ENCODE results near the gene OPN1LW.
"Not testable (repeated sequence)": the region's sequence is repeated elsewhere in the genome, so short reads cannot be mapped to it uniquely, and the experiment has no call there.

OPN1LW gene

GRCh38 chrX:154164902-154165301 lies 20.9 kb downstream of the OPN1LW start:
- H3K9me3 ChIP-seq (replicated peaks; ENCODE audit: insufficient read depth, low read length); H3K4me1 ChIP-seq (ENCODE audit: low read length); H3K27me3 ChIP-seq (replicated peaks; ENCODE audit: insufficient read depth, low read length); H3K9ac ChIP-seq (ENCODE audit: low read length); H4K20me1 ChIP-seq (ENCODE audit: insufficient read depth, low read length); H3F3A ChIP-seq (ENCODE audit: insufficient read depth, low read length); H3K27ac ChIP-seq (ENCODE audit: low read length); H2AFZ ChIP-seq (ENCODE audit: low read length); H3K4me3 ChIP-seq (ENCODE audit: low read length); H3K36me3 ChIP-seq (replicated peaks; ENCODE audit: insufficient read depth, low read length); H3K4me2 ChIP-seq (ENCODE audit: low read depth, low read length); H3K79me2 ChIP-seq (ENCODE audit: low read length); DNase-seq; H3K9me2 ChIP-seq (replicated peaks; ENCODE audit: insufficient read depth, low read length): not testable (repeated sequence)

GRCh38 chrX:154168384-154168783 lies 24.3 kb downstream of the OPN1LW start:
- H3K9ac ChIP-seq (ENCODE audit: low read length); H3K27me3 ChIP-seq (replicated peaks; ENCODE audit: insufficient read depth, low read length); H3K9me2 ChIP-seq (replicated peaks; ENCODE audit: insufficient read depth, low read length); H4K20me1 ChIP-seq (ENCODE audit: insufficient read depth, low read length); H3K4me2 ChIP-seq (ENCODE audit: low read depth, low read length); H3K4me3 ChIP-seq (ENCODE audit: low read length); H2AFZ ChIP-seq (ENCODE audit: low read length); H3K4me1 ChIP-seq (ENCODE audit: low read length); H3F3A ChIP-seq (ENCODE audit: insufficient read depth, low read length); H3K79me2 ChIP-seq (ENCODE audit: low read length); DNase-seq; H3K9me3 ChIP-seq (replicated peaks; ENCODE audit: insufficient read depth, low read length); H3K27ac ChIP-seq (ENCODE audit: low read length); H3K36me3 ChIP-seq (replicated peaks; ENCODE audit: insufficient read depth, low read length): not testable (repeated sequence)

GRCh38 chrX:154172535-154172943 lies 28.5 kb downstream of the OPN1LW start:
- not testable (repeated sequence) for H3K9me2 ChIP-seq (replicated peaks; ENCODE audit: insufficient read depth, low read length); DNase-seq; H3K4me1 ChIP-seq (ENCODE audit: low read length); H3K36me3 ChIP-seq (replicated peaks; ENCODE audit: insufficient read depth, low read length); H3K9me3 ChIP-seq (replicated peaks; ENCODE audit: insufficient read depth, low read length); H3K9ac ChIP-seq (ENCODE audit: low read length); H3K27ac ChIP-seq (ENCODE audit: low read length); H2AFZ ChIP-seq (ENCODE audit: low read length); H3K4me3 ChIP-seq (ENCODE audit: low read length); H3K27me3 ChIP-seq (replicated peaks; ENCODE audit: insufficient read depth, low read length); H3F3A ChIP-seq (ENCODE audit: insufficient read depth, low read length); H3K79me2 ChIP-seq (ENCODE audit: low read length); H4K20me1 ChIP-seq (ENCODE audit: insufficient read depth, low read length); H3K4me2 ChIP-seq (ENCODE audit: low read depth, low read length)

GRCh38 chrX:154174356-154174755 lies 30.3 kb downstream of the OPN1LW start:
- not testable (repeated sequence) for DNase-seq; H3K9ac ChIP-seq (ENCODE audit: low read length); H3K9me3 ChIP-seq (replicated peaks; ENCODE audit: insufficient read depth, low read length); H2AFZ ChIP-seq (ENCODE audit: low read length); H3K79me2 ChIP-seq (ENCODE audit: low read length); H4K20me1 ChIP-seq (ENCODE audit: insufficient read depth, low read length); H3K4me3 ChIP-seq (ENCODE audit: low read length); H3K27me3 ChIP-seq (replicated peaks; ENCODE audit: insufficient read depth, low read length); H3K27ac ChIP-seq (ENCODE audit: low read length); H3K9me2 ChIP-seq (replicated peaks; ENCODE audit: insufficient read depth, low read length); H3K36me3 ChIP-seq (replicated peaks; ENCODE audit: insufficient read depth, low read length); H3K4me1 ChIP-seq (ENCODE audit: low read length); H3K4me2 ChIP-seq (ENCODE audit: low read depth, low read length); H3F3A ChIP-seq (ENCODE audit: insufficient read depth, low read length)

GRCh38 chrX:154182296-154182695 lies 38.3 kb downstream of the OPN1LW start, which contains the start of gene OPN1MW:
OPN1MW (plus strand) TSS chrX:154182596; CDS start chrX:154182678, 82 bp downstream.
- DNase-seq; H3K4me2 ChIP-seq (ENCODE audit: low read depth, low read length); H3K4me1 ChIP-seq (ENCODE audit: low read length); H3K9me3 ChIP-seq (replicated peaks; ENCODE audit: insufficient read depth, low read length); H3K4me3 ChIP-seq (ENCODE audit: low read length); H3K36me3 ChIP-seq (replicated peaks; ENCODE audit: insufficient read depth, low read length); H3F3A ChIP-seq (ENCODE audit: insufficient read depth, low read length); H4K20me1 ChIP-seq (ENCODE audit: insufficient read depth, low read length); H3K9me2 ChIP-seq (replicated peaks; ENCODE audit: insufficient read depth, low read length); H2AFZ ChIP-seq (ENCODE audit: low read length); H3K27me3 ChIP-seq (replicated peaks; ENCODE audit: insufficient read depth, low read length); H3K9ac ChIP-seq (ENCODE audit: low read length); H3K27ac ChIP-seq (ENCODE audit: low read length); H3K79me2 ChIP-seq (ENCODE audit: low read length): not testable (repeated sequence)

GRCh38 chrX:154183794-154184193 lies 39.8 kb downstream of the OPN1LW start:
- not testable (repeated sequence) for H3K9me2 ChIP-seq (replicated peaks; ENCODE audit: insufficient read depth, low read length); H3K36me3 ChIP-seq (replicated peaks; ENCODE audit: insufficient read depth, low read length); H2AFZ ChIP-seq (ENCODE audit: low read length); H3F3A ChIP-seq (ENCODE audit: insufficient read depth, low read length); H3K4me1 ChIP-seq (ENCODE audit: low read length); H3K4me2 ChIP-seq (ENCODE audit: low read depth, low read length); H3K27me3 ChIP-seq (replicated peaks; ENCODE audit: insufficient read depth, low read length); H3K4me3 ChIP-seq (ENCODE audit: low read length); H3K9ac ChIP-seq (ENCODE audit: low read length); DNase-seq; H3K27ac ChIP-seq (ENCODE audit: low read length); H3K79me2 ChIP-seq (ENCODE audit: low read length); H4K20me1 ChIP-seq (ENCODE audit: insufficient read depth, low read length); H3K9me3 ChIP-seq (replicated peaks; ENCODE audit: insufficient read depth, low read length)

- H3K9me2 ChIP-seq (replicated peaks; ENCODE audit: insufficient read depth, low read length); H2AFZ ChIP-seq (ENCODE audit: low read length); H3K4me2 ChIP-seq (ENCODE audit: low read depth, low read length); H3K27ac ChIP-seq (ENCODE audit: low read length); H3F3A ChIP-seq (ENCODE audit: insufficient read depth, low read length); H3K9ac ChIP-seq (ENCODE audit: low read length); DNase-seq; H3K4me1 ChIP-seq (ENCODE audit: low read length); H3K9me3 ChIP-seq (replicated peaks; ENCODE audit: insufficient read depth, low read length); H3K79me2 ChIP-seq (ENCODE audit: low read length); H3K4me3 ChIP-seq (ENCODE audit: low read length); H4K20me1 ChIP-seq (ENCODE audit: insufficient read depth, low read length); H3K36me3 ChIP-seq (replicated peaks; ENCODE audit: insufficient read depth, low read length); H3K27me3 ChIP-seq (replicated peaks; ENCODE audit: insufficient read depth, low read length): not testable (repeated sequence)
These were observed 48.8 kb downstream of the OPN1LW start for GRCh38 chrX:154192846-154193245.

- not testable (repeated sequence) for H3K4me3 ChIP-seq (ENCODE audit: low read length); H3K4me1 ChIP-seq (ENCODE audit: low read length); H3K27me3 ChIP-seq (replicated peaks; ENCODE audit: insufficient read depth, low read length); H3K79me2 ChIP-seq (ENCODE audit: low read length); H3K27ac ChIP-seq (ENCODE audit: low read length); H3K9ac ChIP-seq (ENCODE audit: low read length); H3K9me2 ChIP-seq (replicated peaks; ENCODE audit: insufficient read depth, low read length); H3F3A ChIP-seq (ENCODE audit: insufficient read depth, low read length); DNase-seq; H4K20me1 ChIP-seq (ENCODE audit: insufficient read depth, low read length); H3K4me2 ChIP-seq (ENCODE audit: low read depth, low read length); H3K9me3 ChIP-seq (replicated peaks; ENCODE audit: insufficient read depth, low read length); H2AFZ ChIP-seq (ENCODE audit: low read length); H3K36me3 ChIP-seq (replicated peaks; ENCODE audit: insufficient read depth, low read length)
These were observed 50.3 kb downstream of the OPN1LW start for GRCh38 chrX:154194316-154194715.
